SW480 (cell line): ENCODE results near the gene P2RY2.

Experiments
- DNase-seq: peaks from one replicate; pipeline ENCODE4 v3.0.0-alpha.2; 2016; ENCODE audit warnings: low spot score

P2RY2 gene

GRCh38 chr11:73218106-73218829 lies at the start of gene P2RY2:
Gene P2RY2 (plus strand): TSS chr11:73218281. CDS start chr11:73234160, 15,879 bp downstream.
- DNase-seq: peak; percentile 72

- DNase-seq: no peak
These were observed 49.0 kb upstream of the P2RY2 start for GRCh38 chr11:73168925-73169579.

DNA sequence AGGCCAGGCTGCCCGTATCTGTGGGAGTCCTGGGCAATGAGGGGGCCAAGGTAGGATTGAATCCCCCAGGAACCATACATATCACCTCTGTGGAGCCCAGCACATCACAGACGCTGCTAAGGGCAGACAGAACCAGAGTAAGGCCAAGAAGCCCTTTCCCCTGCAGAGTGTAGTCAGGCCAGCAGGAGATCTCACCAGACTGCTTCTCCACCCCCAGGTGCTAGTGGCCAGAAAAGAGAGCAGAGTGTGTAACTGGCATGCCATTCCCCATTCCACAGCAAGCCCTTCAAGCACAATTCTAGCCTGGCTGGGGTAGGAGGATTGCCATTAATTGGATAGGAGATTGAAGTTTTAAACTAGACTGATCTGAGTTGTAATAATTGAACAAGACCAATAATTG lies 47.9 kb upstream of the P2RY2 start:
- DNase-seq: no peak

- DNase-seq: no peak
These were observed 46.5 kb upstream of the P2RY2 start for GRCh38 chr11:73171436-73172161.

- DNase-seq: no peak
These were observed 45.0 kb upstream of the P2RY2 start for GRCh38 chr11:73172992-73173656.

- no peak for DNase-seq
These were observed 44.2 kb upstream of the P2RY2 start for GRCh38 chr11:73173755-73174494.

GRCh38 chr11:73174495-73174791 lies 43.6 kb upstream of the P2RY2 start:
- no peak for DNase-seq

GRCh38 chr11:73175551-73176144 lies 42.4 kb upstream of the P2RY2 start:
- no peak for DNase-seq

DNA sequence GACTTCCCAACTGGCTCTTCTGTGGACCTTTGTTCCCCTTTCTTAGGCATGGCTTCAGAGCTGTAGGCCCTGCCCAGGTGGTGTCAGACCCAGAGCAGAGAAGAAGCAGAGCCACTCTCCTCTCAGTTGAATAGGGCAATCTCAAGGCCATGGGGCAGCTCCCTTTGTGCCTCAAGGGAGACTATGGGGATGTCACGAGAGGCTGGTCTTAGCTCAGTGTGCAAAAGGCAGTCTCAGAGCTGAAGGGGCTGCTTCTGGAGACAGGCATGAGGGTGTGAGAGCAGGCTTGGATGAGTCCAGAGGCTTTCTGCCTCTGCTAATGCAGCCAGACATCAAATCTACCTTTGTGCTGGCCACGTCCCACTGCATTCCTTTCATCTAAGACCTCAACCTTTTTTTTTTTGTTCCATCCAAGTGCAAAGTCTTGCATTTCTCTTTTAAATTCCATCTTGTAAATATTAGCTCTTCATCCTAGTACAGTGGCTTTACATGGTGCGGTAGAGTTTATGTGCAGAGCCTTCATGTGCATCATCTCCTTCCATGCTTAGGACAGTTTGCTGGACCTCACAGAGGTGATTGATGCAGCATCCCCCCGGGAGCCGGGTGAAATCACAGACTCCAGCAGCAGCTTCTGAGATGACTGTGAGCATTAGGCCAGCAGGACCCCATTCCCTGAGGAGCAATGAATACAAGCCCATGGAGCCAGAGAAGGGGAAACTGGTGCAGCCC lies 41.8 kb upstream of the P2RY2 start:
- no peak for DNase-seq

DNA sequence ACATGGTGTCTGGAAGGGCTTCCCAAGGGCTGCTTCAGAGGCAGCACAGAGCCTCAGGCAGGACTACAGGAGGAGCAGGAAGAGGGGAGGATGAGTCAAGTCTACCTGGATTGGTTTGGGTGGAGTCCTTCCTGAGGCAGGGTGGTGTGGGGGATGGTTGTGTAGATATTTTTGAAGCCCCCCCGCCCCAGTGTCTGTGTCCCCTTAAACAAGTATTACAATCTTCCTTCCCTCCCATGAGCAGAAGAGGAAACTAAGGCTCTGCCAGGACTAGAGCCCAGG lies 41.3 kb upstream of the P2RY2 start:
- no peak for DNase-seq

GRCh38 chr11:73177380-73177777 lies 40.7 kb upstream of the P2RY2 start:
- DNase-seq: no peak

- DNase-seq: peak; percentile 72
These were observed 40.1 kb upstream of the P2RY2 start for GRCh38 chr11:73177778-73178539.

- no peak for DNase-seq
These were observed 39.4 kb upstream of the P2RY2 start for GRCh38 chr11:73178681-73179080.

- DNase-seq: no peak
These were observed 35.2 kb upstream of the P2RY2 start for GRCh38 chr11:73182824-73183321.

GRCh38 chr11:73184953-73185671 lies 33.0 kb upstream of the P2RY2 start:
- peak; percentile 70 for DNase-seq

DNA sequence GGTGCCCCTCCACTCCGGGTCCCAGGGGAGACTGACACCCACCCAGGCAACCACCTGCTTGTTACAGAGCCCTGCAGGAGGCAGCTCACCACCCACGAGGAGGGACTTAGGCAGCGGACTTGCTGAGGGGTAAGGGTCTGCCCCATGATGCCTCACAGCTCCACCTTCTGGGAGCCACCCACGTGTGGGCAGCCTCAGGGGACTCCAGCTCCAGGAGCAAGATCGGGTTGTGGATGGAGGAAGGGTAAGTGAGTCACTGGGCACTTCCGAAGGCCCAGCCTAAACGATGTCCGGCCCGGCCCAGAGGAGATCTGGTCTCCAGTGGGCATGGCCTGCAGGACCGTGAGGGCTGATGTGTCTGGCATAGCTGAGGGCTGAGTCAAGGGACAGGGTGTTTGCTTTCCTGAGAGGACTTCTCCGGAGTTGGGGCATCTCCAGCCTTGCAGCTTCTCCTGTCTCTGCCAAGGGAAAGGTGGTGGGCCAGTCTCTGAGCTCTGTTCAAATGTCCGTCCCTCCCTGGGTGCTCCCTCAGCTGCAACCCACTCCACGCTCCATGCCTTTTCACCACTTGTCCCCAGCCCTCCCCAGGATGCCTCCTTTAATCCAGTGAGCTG lies 32.3 kb upstream of the P2RY2 start:
- DNase-seq: no peak

- DNase-seq: no peak
These were observed 31.7 kb upstream of the P2RY2 start for GRCh38 chr11:73186294-73186850.

DNA sequence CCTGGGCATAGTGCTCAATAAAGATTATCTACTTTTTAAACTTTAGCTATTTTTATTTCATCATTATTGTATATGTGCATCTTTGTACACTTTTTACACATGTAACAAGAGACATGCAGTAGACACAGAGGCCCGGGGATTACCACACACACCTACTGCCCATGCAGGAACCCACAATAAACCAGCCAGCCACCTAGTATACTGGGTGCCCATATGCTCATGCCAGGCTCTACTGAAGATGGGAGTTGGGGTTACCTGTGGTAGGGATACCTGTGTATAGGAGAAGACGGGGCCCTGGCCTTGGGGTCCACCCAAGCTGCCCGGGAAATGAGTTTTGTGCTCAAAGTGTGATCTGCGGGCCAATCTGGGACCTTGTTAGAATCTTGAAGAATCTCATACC lies 31.2 kb upstream of the P2RY2 start:
- DNase-seq: no peak

- no peak for DNase-seq
These were observed 30.2 kb upstream of the P2RY2 start for GRCh38 chr11:73187854-73188253.
